ENCODE data around the gene PRRX2. TPM values are rescaled to one million over a fixed set of nuclear protein-coding genes. Genes with fewer than 3 reads are reported as not detected.

Gene PRRX2
- total and polyA plus RNA-seq, 2 experiments from 2014 or later: 9.7 to 23.0 TPM

GRCh38 chr9:129713402-129713679 lies 47.9 kb downstream of the PRRX2 start:
- Histone ChIP-seq H3K4me2 (peak overlapping the region; percentile 62), H3K9me3 (ENCODE audit: low read depth) (no peaks in the 10 kb centered on the region), H3K4me3 (no peak overlapping the region), H3K4me1 (ENCODE audit: insufficient read depth) (peaks cover 18% of the 10 kb centered on the region), H3K27me3 (no peaks in the 10 kb centered on the region), H3K79me2 (peaks cover 6% of the 10 kb centered on the region), H3K9me2 (replicated peaks; ENCODE audit: insufficient read depth) (no peaks in the 10 kb centered on the region), H3K36me3 (replicated peaks; ENCODE audit: insufficient read depth, low read depth) (no peaks in the 10 kb centered on the region), H3K27ac (peak overlapping the region; percentile 89), H2AFZ (no peak overlapping the region), H4K20me1 (ENCODE audit: insufficient read depth, poor library complexity, severe bottlenecking) (no peaks in the 10 kb centered on the region)
- no peak for TF ChIP-seq CTCF (IDR thresholded peaks at IDR 0.05; ENCODE audit: poor library complexity)
- TF ChIP-seq EZH2 (IDR thresholded peaks at IDR 0.05; ENCODE audit: borderline replicate concordance): no peak
- no peak for TF ChIP-seq EZH2phosphoT487 (IDR thresholded peaks at IDR 0.05; ENCODE audit: low read depth, severe bottlenecking, unreplicated experiment)
- WGBS (ENCODE audit: low lambda C conversion rate, missing lambda C conversion rate): 89% methylated on average over 9 of the region's 10 CpGs
- no peak for DNase-seq (ENCODE audit: low spot score)

GRCh38 chr9:129714511-129715061 lies 49.1 kb downstream of the PRRX2 start:
- WGBS (ENCODE audit: low lambda C conversion rate, missing lambda C conversion rate): 68% methylated on average over 13 of the region's 15 CpGs
- no peak for TF ChIP-seq CTCF (IDR thresholded peaks at IDR 0.05; ENCODE audit: poor library complexity)
- no peak for TF ChIP-seq EZH2 (IDR thresholded peaks at IDR 0.05; ENCODE audit: borderline replicate concordance)
- TF ChIP-seq EZH2phosphoT487 (IDR thresholded peaks at IDR 0.05; ENCODE audit: low read depth, severe bottlenecking, unreplicated experiment): no peak
- Histone ChIP-seq H2AFZ (no peak overlapping the region), H4K20me1 (ENCODE audit: insufficient read depth, poor library complexity, severe bottlenecking) (no peaks in the 10 kb centered on the region), H3K9me2 (replicated peaks; ENCODE audit: insufficient read depth) (no peaks in the 10 kb centered on the region), H3K4me3 (no peak overlapping the region), H3K9me3 (ENCODE audit: low read depth) (no peaks in the 10 kb centered on the region), H3K79me2 (peaks cover 6% of the 10 kb centered on the region), H3K36me3 (replicated peaks; ENCODE audit: insufficient read depth, low read depth) (no peaks in the 10 kb centered on the region), H3K27me3 (no peaks in the 10 kb centered on the region), H3K27ac (peak overlapping the region; percentile 89), H3K4me2 (no peak overlapping the region), H3K4me1 (ENCODE audit: insufficient read depth) (peaks cover 18% of the 10 kb centered on the region)
- DNase-seq (ENCODE audit: low spot score): peak; percentile 46

- Histone ChIP-seq H3K36me3 (replicated peaks; ENCODE audit: insufficient read depth, low read depth) (no peaks in the 10 kb centered on the region), H2AFZ (no peak overlapping the region), H3K79me2 (no peaks in the 10 kb centered on the region), H3K4me3 (no peak overlapping the region), H3K4me2 (no peak overlapping the region), H3K9me3 (ENCODE audit: low read depth) (no peaks in the 10 kb centered on the region), H3K27me3 (no peaks in the 10 kb centered on the region), H3K4me1 (ENCODE audit: insufficient read depth) (peaks cover 18% of the 10 kb centered on the region), H3K27ac (no peak overlapping the region), H4K20me1 (ENCODE audit: insufficient read depth, poor library complexity, severe bottlenecking) (no peaks in the 10 kb centered on the region), H3K9me2 (replicated peaks; ENCODE audit: insufficient read depth) (no peaks in the 10 kb centered on the region)
- TF ChIP-seq CTCF (IDR thresholded peaks at IDR 0.05; ENCODE audit: poor library complexity) (no peak), EZH2 (IDR thresholded peaks at IDR 0.05; ENCODE audit: borderline replicate concordance) (no peak), EZH2phosphoT487 (IDR thresholded peaks at IDR 0.05; ENCODE audit: low read depth, severe bottlenecking, unreplicated experiment) (no peak)
- DNase-seq (ENCODE audit: low spot score): no peak
- 85% methylated on average over 5 of the region's 5 CpGs for WGBS (ENCODE audit: low lambda C conversion rate, missing lambda C conversion rate)
Observed at GRCh38 chr9:129716091-129716490, 50.6 kb downstream of the PRRX2 start.

- H3K4me1 ChIP-seq (ENCODE audit: insufficient read depth): peaks cover 4% of the 10 kb centered on the region
- no peaks in the 10 kb centered on the region for H3K79me2 ChIP-seq
- H4K20me1 ChIP-seq (ENCODE audit: insufficient read depth, poor library complexity, severe bottlenecking): no peaks in the 10 kb centered on the region
- no peak overlapping the region for H3K4me3 ChIP-seq
- no peak overlapping the region for H3K4me2 ChIP-seq
- no peaks in the 10 kb centered on the region for H3K9me2 ChIP-seq (replicated peaks; ENCODE audit: insufficient read depth)
- no peak for TF ChIP-seq EZH2 (IDR thresholded peaks at IDR 0.05; ENCODE audit: borderline replicate concordance)
- no peak for TF ChIP-seq CTCF (IDR thresholded peaks at IDR 0.05; ENCODE audit: poor library complexity)
- TF ChIP-seq EZH2phosphoT487 (IDR thresholded peaks at IDR 0.05; ENCODE audit: low read depth, severe bottlenecking, unreplicated experiment): no peak
- H3K9me3 ChIP-seq (ENCODE audit: low read depth): no peaks in the 10 kb centered on the region
- no peaks in the 10 kb centered on the region for H3K36me3 ChIP-seq (replicated peaks; ENCODE audit: insufficient read depth, low read depth)
- DNase-seq (ENCODE audit: low spot score): no peak
- 87% methylated on average over 4 of the region's 5 CpGs for WGBS (ENCODE audit: low lambda C conversion rate, missing lambda C conversion rate)
- no peak overlapping the region for H2AFZ ChIP-seq
- H3K27ac ChIP-seq: no peak overlapping the region
- no peaks in the 10 kb centered on the region for H3K27me3 ChIP-seq
Observed at GRCh38 chr9:129717991-129718390, 52.5 kb downstream of the PRRX2 start.
